RCC 7860 (cell line): ENCODE measurements around the gene PON3.
"Not testable (repeated sequence)": the region's sequence is repeated elsewhere in the genome, so short reads cannot be mapped to it uniquely, and the experiment has no call there.

Experiments
- DNase-seq: peaks from one replicate; pipeline ENCODE4 v3.0.0-alpha.2; 2015; ENCODE audit warnings: low spot score
- FAIRE-seq: peaks from 2 replicates; lab custom pipeline; 2012; peaks lifted over from hg19 to GRCh38; lab: Jason Lieb, UNC

The PON3 gene

DNA sequence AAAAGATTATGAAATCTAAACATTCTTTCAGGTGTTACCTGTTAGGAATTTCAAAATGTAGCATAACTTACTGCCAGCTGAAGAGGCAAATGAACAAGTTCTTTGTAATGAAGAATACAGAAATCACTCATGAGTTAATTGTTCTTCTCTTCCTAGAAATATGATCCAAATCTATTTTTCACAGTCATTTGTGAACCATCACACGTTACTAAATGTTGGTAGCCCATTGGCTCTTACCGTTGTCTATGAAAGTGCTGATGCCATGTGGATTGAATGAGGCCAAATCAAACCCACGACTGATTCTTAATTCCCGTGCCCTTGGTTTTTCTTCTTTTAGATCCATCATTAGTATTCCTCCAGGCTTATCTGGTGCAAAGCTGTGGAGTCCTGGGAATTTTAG, 15.9 kb upstream of the PON3 start:
- DNase-seq: no peak
- FAIRE-seq: no peak

DNA sequence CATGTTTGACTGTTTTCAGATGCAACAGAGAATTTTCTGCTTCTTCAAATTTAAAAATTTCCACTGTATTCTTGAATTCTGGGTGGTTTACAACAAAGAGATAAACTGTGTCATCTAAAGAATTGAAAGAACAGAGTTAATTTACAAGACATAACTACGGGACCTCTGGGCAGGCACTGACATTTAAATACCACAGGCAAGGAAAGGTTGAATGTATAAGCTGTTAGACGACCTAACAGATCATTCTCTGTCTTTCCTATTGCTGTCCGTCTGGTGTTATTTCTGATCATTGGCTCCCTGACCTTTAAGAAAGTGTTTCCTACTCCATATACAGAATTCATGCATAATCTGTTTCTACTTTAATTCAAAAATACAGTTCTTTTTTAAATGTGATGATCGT, 15.5 kb upstream of the PON3 start:
- FAIRE-seq: peak; percentile 31
- no peak for DNase-seq

DNA sequence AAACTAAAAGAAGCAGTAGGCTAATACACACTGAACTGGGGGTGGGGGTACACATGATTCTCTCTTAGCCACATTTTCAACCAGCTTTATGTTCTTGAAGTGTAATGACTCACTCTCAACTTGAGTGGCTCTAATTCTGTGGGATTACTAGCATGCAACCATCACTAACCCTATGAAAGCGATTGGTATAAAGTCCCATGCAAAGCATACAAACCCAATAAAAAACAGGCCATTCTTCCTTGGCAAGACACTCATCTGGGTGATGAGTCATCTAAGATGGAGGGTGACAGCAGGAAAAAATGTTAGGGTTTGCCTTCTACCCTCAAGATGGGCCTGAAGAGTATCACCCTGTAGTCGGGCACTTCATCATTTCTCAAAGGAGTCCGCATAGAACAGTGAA, 14.9 kb upstream of the PON3 start:
- DNase-seq (no peak), FAIRE-seq (peak; percentile 57)

DNA sequence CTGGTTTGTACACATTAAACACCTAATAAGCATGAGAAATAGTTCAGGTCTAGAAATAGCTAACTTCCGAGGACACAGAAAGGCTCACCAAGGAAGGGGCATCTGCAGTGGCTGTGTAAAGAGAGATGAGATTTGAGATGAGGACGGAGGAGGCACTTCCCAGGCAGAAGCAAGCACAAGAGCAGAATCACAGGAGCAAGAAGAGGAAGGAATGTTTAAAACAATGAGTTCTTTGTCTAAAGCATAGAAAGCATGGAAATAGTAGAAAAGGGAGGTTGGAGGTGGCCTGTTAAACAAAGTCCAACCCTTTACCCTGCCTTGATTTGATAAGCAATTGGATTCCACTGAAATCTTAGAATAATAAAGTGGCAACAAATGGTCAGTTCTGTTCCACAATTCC, 11.6 kb upstream of the PON3 start:
- DNase-seq (no peak), FAIRE-seq (no peak)

- DNase-seq (no peak), FAIRE-seq (no peak)
Observed at GRCh38 chr7:95405800-95406199, 9.6 kb upstream of the PON3 start.

GRCh38 chr7:95405208-95405607, 9.0 kb upstream of the PON3 start:
- DNase-seq (no peak), FAIRE-seq (no peak)

- peak; percentile 69 for DNase-seq
- peak; percentile 90 for FAIRE-seq
Observed at GRCh38 chr7:95404316-95404865, 8.2 kb upstream of the PON3 start.

DNA sequence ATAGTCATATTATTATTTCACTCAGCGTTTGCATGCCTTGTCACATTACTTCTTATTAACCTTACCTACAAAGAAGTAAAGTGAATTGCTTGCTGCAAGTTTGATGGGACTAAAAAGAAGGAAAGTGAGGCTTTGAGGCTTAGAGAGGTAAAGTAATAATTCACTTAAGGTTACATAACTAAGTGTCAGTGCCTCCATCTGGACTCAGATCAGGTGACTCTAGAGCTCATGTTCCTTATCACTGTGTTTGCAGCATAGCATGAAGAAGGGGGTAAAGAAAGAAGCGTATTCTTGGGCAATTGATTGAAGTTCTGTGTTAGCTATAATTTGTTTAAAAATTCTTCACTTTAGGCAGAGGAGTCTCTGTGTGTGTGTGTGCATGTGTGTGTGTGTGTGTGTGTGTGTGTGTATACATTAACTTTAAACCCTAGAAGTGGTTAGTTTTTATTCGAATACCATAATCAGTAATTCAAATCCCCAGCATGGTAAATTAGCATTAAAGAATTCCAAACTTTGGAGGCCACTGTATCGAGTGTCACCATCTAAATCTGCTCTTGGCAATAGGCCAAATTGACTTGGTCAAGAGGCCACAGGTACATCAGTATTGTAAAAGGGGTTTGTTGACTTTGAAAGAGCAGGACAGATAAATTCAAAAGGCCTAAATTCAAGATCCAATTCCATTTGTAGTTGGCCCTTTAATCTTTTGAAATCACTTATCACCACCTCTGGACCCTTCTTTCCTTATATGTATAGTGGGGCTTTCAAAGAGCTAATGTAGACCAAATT, 2.2 kb upstream of the PON3 start:
- no peak for DNase-seq
- no peak for FAIRE-seq

GRCh38 chr7:95397381-95397780, 1.2 kb upstream of the PON3 start:
- DNase-seq (no peak), FAIRE-seq (no peak)

GRCh38 chr7:95395755-95396135, 430 bp downstream of the PON3 start:
- FAIRE-seq: no peak
- DNase-seq: no peak

DNA sequence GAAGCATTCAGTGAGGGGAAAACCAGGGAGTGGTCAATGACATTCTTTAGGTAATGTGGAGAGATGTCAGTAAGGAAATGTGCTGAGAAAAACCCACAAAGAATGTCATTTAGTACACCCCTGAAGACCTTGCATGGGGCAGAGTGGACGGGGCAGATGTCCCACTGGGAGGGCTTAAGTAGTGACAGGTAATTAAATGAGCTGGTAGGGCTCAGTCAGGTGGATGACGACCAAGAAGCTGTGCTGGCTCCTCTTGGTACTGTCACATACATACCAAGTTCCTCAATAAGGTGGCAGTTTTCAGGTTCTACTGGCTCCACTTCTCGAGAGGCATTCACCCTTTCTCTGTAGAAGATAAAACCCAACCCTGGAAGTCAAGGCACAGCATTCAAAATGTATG, 1.8 kb downstream of the PON3 start:
- DNase-seq (no peak), FAIRE-seq (no peak)

GRCh38 chr7:95391761-95392160, 4.4 kb downstream of the PON3 start:
- DNase-seq: no peak
- FAIRE-seq: no peak

- no peak for DNase-seq
- FAIRE-seq: no peak
Observed at GRCh38 chr7:95389516-95389915, 6.7 kb downstream of the PON3 start.

DNA sequence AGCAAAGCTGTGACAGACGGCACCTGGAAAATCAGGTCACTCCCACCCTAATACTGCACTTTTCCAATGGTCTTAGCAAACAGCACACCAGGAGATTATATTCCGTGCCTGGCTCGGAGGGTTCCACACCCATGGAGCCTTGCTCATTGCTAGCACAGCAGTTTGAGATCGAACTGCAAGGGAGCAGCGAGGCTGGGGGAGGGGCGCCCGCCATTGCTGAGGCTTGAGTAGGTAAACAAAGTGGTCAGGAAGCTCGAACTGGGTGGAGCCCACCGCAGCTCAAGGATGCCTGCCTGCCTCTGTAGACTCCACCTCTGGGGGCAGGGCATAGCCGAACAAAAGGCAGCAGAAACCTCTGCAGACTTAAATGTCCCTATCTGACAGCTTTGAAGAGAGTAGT, 16.7 kb downstream of the PON3 start:
- DNase-seq, FAIRE-seq: not testable (repeated sequence)

DNA sequence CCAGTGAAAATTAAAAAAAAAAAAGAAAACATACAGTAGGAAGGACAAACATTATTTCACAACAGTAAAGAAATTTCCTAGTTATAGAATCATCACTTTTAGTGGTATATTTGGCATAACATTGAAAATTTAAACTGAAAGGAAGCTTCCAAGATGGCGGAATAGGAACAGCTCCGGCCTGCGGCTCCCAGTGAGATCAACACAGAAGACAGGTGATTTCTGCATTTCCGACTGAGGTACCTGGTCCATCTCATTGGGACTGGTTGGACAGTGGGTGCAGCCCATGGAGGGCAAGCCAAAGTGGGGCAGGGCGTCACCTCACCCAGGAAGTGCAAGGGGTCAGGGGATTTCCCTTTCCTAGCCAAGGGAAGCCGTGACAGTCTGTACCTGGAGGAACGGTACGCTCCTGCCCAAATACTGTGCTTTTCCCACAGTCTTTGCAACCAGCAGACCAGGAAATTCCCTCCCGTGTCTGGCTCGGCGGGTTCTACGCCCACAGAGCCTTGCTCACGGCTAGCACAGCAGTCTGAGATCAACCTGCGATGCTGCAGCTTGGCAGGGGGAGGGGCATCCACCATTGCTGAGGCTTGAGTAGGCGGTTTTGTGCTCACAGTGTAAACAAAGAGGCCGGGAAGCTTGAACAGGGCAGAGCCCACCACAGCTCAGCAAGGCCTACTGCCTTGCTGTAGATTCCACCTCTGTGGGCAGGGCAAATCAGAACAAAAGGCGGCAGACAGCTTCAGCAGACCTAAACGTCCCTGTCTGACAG, 19.4 kb downstream of the PON3 start:
- FAIRE-seq (no peak), DNase-seq (no peak)

GRCh38 chr7:95375591-95376257, 20.5 kb downstream of the PON3 start:
- DNase-seq: no peak

GRCh38 chr7:95373323-95373722, 22.9 kb downstream of the PON3 start:
- FAIRE-seq: no peak
- no peak for DNase-seq

More at GRCh38 chr7:95375591-95376257, 20.5 kb downstream of the PON3 start:
- FAIRE-seq: no peak

DNA sequence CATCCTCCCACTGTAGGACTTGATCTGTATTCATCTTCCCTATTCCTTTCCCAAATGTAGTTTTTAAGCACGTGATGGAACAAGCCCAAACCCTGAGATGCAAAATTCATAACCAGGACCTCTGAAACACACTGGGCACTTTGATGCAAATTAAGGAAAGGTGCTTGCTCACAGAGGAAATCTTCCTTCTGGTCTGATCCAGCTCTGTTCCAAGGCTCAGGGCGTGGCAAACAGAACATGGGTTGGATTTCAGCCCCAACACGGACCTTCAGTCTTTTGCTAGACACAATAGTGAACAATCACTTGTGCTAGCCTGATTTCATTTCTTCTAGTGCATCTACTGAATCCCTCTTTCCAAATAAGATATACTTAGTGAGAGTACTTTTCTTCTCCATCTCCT, 27.9 kb downstream of the PON3 start:
- FAIRE-seq (no peak), DNase-seq (no peak)

- DNase-seq (no peak), FAIRE-seq (no peak)
Observed at GRCh38 chr7:95367606-95368005, 28.6 kb downstream of the PON3 start.

- DNase-seq: peak; percentile 64
- peak; percentile 5 for FAIRE-seq
Observed at GRCh38 chr7:95365151-95365550, 31.0 kb downstream of the PON3 start.

DNA sequence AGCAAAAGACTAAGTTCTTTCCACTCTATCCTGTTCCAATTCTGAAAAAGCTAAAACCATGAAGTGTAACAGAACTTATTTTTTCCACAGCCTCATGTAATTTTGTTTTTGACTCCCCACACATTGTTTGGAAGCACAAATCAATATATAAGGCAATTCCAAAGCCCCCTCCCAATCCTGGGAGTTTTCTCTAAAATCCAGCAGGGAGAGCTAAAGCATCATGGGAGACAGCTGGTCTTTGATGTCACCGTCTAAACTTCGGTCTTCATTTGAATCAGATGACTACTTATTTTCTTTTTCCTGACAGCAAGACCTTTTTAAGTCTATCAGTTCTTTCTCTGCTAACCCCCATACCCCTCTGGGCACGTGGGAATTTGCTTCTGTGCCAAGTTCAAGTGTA, 38.6 kb downstream of the PON3 start:
- no peak for DNase-seq
- FAIRE-seq: no peak
